K562 (cell line): ENCODE data around the gene PLRG1. TPM values are rescaled to one million over a fixed set of nuclear protein-coding genes. Genes with fewer than 3 reads are reported as not detected.

Source experiments
- ATAC-seq: fragments of 200-7000 bp; cut with Tn5 transposase; 3 replicates; pipeline ENCODE4 v1.9.1; 2020; ENCODE audit warnings: moderate library complexity
- BruUV-seq: library from RNA; stranded (reverse); fragments of 400-500 nt; replicated peaks from 2 replicates; lab custom pipeline; 2021; lab: Mats Ljungman, UMichigan
- CTCF ChIA-PET: fragments of 300-600 bp; formaldehyde crosslinking; extraction: SDS; loops from one replicate; lab custom pipeline; 2021; ENCODE audit warnings: low intra/inter-chr PET ratio; lab: Yijun Ruan, JAX
- POLR2A ChIA-PET: fragments of 300-600, 350-650 bp; sonication (Branson Sonifier 250); formaldehyde crosslinking; extraction: SDS; loops from one replicate; lab custom pipeline; 2021; ENCODE audit warnings: antibody characterized with exemption, inconsistent platforms; lab: Yijun Ruan, JAX
- DNase-seq, 4 experiments: peaks; one replicate each; pipeline versions ENCODE4 v3.0.0 to v3.0.0-alpha.2; 2011 to 2018; ENCODE audit warnings: low spot score in 3 of 4, mixed read lengths in 3 of 4; ENCODE audit errors: extremely low read depth in 1 of 4
- FAIRE-seq: peaks from 2 replicates; lab custom pipeline; 2011; peaks lifted over from hg19 to GRCh38; lab: Jason Lieb, UNC
- H2AFZ ChIP-seq: 2 replicates; pipeline ENCODE4 v1.6.0; 2011; ENCODE audit warnings: low read depth, low read length, control low read depth, inconsistent platforms
- H3K27ac ChIP-seq: fragments of 200-600 bp; 3 replicates; pipeline ENCODE4 v1.8.0; 2011; ENCODE audit warnings: low read depth, mild to moderate bottlenecking, control low read depth, inconsistent platforms, low read length, moderate library complexity, mixed read lengths; ENCODE audit errors: extremely low read depth
- H3K27me3 ChIP-seq, 2 experiments: fragments of 300-600 bp in 1 of 2; 2 replicates in 1 of 2; 3 replicates in 1 of 2; pipeline versions ENCODE4 v1.6.0 to v1.8.0; 2011; ENCODE audit warnings: inconsistent platforms in 2 of 2, low read length in 2 of 2, mild to moderate bottlenecking in 1 of 2, mixed read lengths in 1 of 2, moderate library complexity in 1 of 2; ENCODE audit not compliant: control insufficient read depth in 2 of 2, insufficient read depth in 2 of 2
- H3K36me3 ChIP-seq: fragments of 300-600 bp; 3 replicates; pipeline ENCODE4 v1.8.0; 2011; ENCODE audit warnings: mild to moderate bottlenecking, low read length, inconsistent platforms; ENCODE audit not compliant: control insufficient read depth, insufficient read depth
- H3K4me1 ChIP-seq, 2 experiments: fragments of 200-600 bp in 1 of 2; replicated peaks in 1 of 2; 2 replicates in 1 of 2; 3 replicates in 1 of 2; pipeline versions ENCODE4 v1.5.1 to v1.8.0; 2011; ENCODE audit warnings: inconsistent platforms in 2 of 2, low read length in 2 of 2, mild to moderate bottlenecking in 1 of 2, mixed read lengths in 1 of 2, moderate library complexity in 1 of 2; ENCODE audit not compliant: control insufficient read depth in 2 of 2, insufficient read depth in 2 of 2
- H3K4me2 ChIP-seq: 2 replicates; pipeline ENCODE4 v1.6.1; 2011; ENCODE audit warnings: low read length, control low read depth, inconsistent platforms, mixed read lengths; ENCODE audit not compliant: insufficient read depth
- H3K4me3 ChIP-seq: fragments of 200-600 bp; sonication (generic), shearing (Covaris generic); 2 replicates; pipeline ENCODE4 v1.5.1; 2016; ENCODE audit warnings: control low read depth, inconsistent platforms
- H3K79me2 ChIP-seq: fragments of 200-600 bp; 3 replicates; pipeline ENCODE4 v1.8.0; 2011; ENCODE audit warnings: low read length, inconsistent platforms; ENCODE audit not compliant: control insufficient read depth, insufficient read depth
- H3K9ac ChIP-seq, 2 experiments: 2 replicates each; pipeline versions ENCODE4 v1.6.0 to v1.6.1; 2011; ENCODE audit warnings: low read depth in 2 of 2, low read length in 2 of 2, control low read depth in 1 of 2, inconsistent platforms in 1 of 2, mild to moderate bottlenecking in 1 of 2, mixed read lengths in 1 of 2; ENCODE audit not compliant: insufficient read depth in 1 of 2
- H3K9me1 ChIP-seq: one replicate; pipeline ENCODE4 v1.6.0; 2011; ENCODE audit warnings: inconsistent platforms, mild to moderate bottlenecking, low read length, moderate library complexity; ENCODE audit not compliant: control insufficient read depth, insufficient read depth
- H3K9me3 ChIP-seq: replicated peaks from 2 replicates; pipeline ENCODE4 v1.5.1; 2011; ENCODE audit warnings: low read depth, low read length, inconsistent platforms; ENCODE audit not compliant: control insufficient read depth, insufficient read depth
- H4K20me1 ChIP-seq: replicated peaks from 2 replicates; pipeline ENCODE4 v1.6.1; 2011; ENCODE audit warnings: low read length, inconsistent platforms, mixed read lengths; ENCODE audit not compliant: control insufficient read depth, insufficient read depth
- CBX1 ChIP-seq: sonication (generic); IDR thresholded peaks from 2 replicates; pipeline ENCODE4 v1.6.1; 2016; ENCODE audit warnings: antibody characterized with exemption, low read depth, mild to moderate bottlenecking
- DLX4 ChIP-seq: fragments of 250-450 bp; sonication (Bioruptor Pico); IDR thresholded peaks from 2 replicates; pipeline ENCODE4 v1.6.1; 2021; ENCODE audit warnings: mild to moderate bottlenecking
- E2F3 ChIP-seq: fragments of 250-450 bp; sonication (Bioruptor Pico); IDR thresholded peaks from 2 replicates; pipeline ENCODE4 v1.4.0; 2020; ENCODE audit warnings: mild to moderate bottlenecking
- HEY1 ChIP-seq: fragments of 250-450 bp; sonication (Bioruptor Pico); IDR thresholded peaks from 2 replicates; pipeline ENCODE4 v1.5.0; 2020; ENCODE audit warnings: mild to moderate bottlenecking, moderate library complexity, borderline replicate concordance
- JUND ChIP-seq, 2 experiments: IDR thresholded peaks; 2 replicates in 1 of 2; 3 replicates in 1 of 2; pipeline ENCODE4 v1.6.1; 2011; ENCODE audit warnings: borderline replicate concordance in 2 of 2, low read depth in 2 of 2, low read length in 2 of 2, improper control_type of control experiment in 1 of 2, missing biosample characterization in 1 of 2, missing genetic modification characterization in 1 of 2, missing genetic modification reagents in 1 of 2
- KLF16 ChIP-seq: IDR thresholded peaks from 2 replicates; pipeline ENCODE4 v1.6.1; 2016; ENCODE audit warnings: antibody characterized with exemption
- MAZ ChIP-seq, 2 experiments: fragments of 450-650 bp in 1 of 2; sonication (generic) in 1 of 2; formaldehyde crosslinking; IDR thresholded peaks in 1 of 2; conservative IDR thresholded peaks in 1 of 2; 2 replicates each; pipeline versions ENCODE4 v1.4.0 to v1.5.0; 2020; ENCODE audit warnings: mild to moderate bottlenecking in 1 of 2, missing genetic modification reagents in 1 of 2
- NEUROD1 ChIP-seq: fragments of 150-350 bp; IDR thresholded peaks from 2 replicates; pipeline ENCODE4 v1.6.1; 2014; ENCODE audit warnings: borderline replicate concordance, low read length, low read depth; ENCODE audit not compliant: partially characterized antibody
- SRSF1 ChIP-seq: fragments of 200-400 bp; formaldehyde crosslinking; IDR thresholded peaks from 2 replicates; pipeline ENCODE4 v1.6.1; 2017; ENCODE audit warnings: mild to moderate bottlenecking, low read depth, low read length, moderate library complexity
- SRSF9 ChIP-seq: fragments of 200-400 bp; formaldehyde crosslinking; IDR thresholded peaks from 2 replicates; pipeline ENCODE4 v1.6.1; 2017; ENCODE audit warnings: low read depth, low read length, borderline replicate concordance
- ZC3H11A ChIP-seq: IDR thresholded peaks from 2 replicates; pipeline ENCODE4 v1.6.1; 2012; ENCODE audit warnings: low read depth, low read length, improper control_type of control experiment
- ZNF239 ChIP-seq: fragments of 250-450 bp; sonication (Bioruptor Pico); IDR thresholded peaks from 2 replicates; pipeline ENCODE4 v1.4.0; 2020; ENCODE audit warnings: mild to moderate bottlenecking
- ZNF518B ChIP-seq: fragments of 250-450 bp; sonication (Bioruptor Pico); IDR thresholded peaks from 2 replicates; pipeline ENCODE4 v1.5.0; 2021; ENCODE audit warnings: mild to moderate bottlenecking, moderate library complexity
- WGBS: fragments of 100-300 bp; shearing (Covaris generic); methylation state at CpG from one replicate; pipeline ENCODE4 v1.1.6; 2016; ENCODE audit warnings: low coverage, mixed read lengths; ENCODE audit not compliant: insufficient coverage; ENCODE audit errors: missing lambda C conversion rate; 5-methylcytosine and 5-hydroxymethylcytosine counted together
- in situ Hi-C: fragments of 300-500 bp; cut with MboI; formaldehyde crosslinking; loops from 4 replicates; pipeline ENCODE4 v1.15.0; 2018; ENCODE audit warnings: inconsistent platforms, mixed read lengths
- intact Hi-C: fragments of 100-400 bp; cut with micrococcal nuclease; formaldehyde crosslinking; loops from 2 replicates; pipeline ENCODE4 v1.14.2; 2022
- polyA plus RNA-seq, 8 experiments: library from polyadenylated mRNA; depleted of rRNA in 4 of 8; stranded (reverse) in 5 of 8; unstranded in 3 of 8; fragments of >200 nt; fragmentation: Nextera tagmentation in 2 of 8; fragmentation: Illumina TruSeq in 1 of 8; extraction: Ambion mirVana in 2 of 8; extraction: Trizol in 1 of 8; gene quantifications; 2 replicates each; pipeline versions ENCODE4 v1.2.1 to v1.2.3, GENCODE V29; 2011 to 2014; ENCODE audit warnings: inconsistent platforms in 1 of 8, missing spikeins in 1 of 8
- total RNA-seq, 7 experiments: library from RNA; depleted of rRNA in 6 of 7; stranded (reverse); fragments of >200 nt in 6 of 7; fragmentation: Illumina TruSeq in 2 of 7; extraction: Trizol in 2 of 7; gene quantifications; 2 replicates each; pipeline versions ENCODE4 v1.2.1 to v1.2.3, GENCODE V29; 2011 to 2021; ENCODE audit warnings: low replicate concordance in 1 of 7
- TF ChIP-seq, protein P1 (sequence below): IDR thresholded peaks from 2 replicates; pipeline ENCODE4 v1.6.1; 2016; ENCODE audit warnings: missing genetic modification characterization, missing compliant biosample characterization

Gene PLRG1
- total and polyA plus RNA-seq, 9 of the 15 experiments (the other 6 are each of a cell fraction or from before 2014, with no cell fraction given), result 48.0 to 248 (median 120) TPM

DNA sequence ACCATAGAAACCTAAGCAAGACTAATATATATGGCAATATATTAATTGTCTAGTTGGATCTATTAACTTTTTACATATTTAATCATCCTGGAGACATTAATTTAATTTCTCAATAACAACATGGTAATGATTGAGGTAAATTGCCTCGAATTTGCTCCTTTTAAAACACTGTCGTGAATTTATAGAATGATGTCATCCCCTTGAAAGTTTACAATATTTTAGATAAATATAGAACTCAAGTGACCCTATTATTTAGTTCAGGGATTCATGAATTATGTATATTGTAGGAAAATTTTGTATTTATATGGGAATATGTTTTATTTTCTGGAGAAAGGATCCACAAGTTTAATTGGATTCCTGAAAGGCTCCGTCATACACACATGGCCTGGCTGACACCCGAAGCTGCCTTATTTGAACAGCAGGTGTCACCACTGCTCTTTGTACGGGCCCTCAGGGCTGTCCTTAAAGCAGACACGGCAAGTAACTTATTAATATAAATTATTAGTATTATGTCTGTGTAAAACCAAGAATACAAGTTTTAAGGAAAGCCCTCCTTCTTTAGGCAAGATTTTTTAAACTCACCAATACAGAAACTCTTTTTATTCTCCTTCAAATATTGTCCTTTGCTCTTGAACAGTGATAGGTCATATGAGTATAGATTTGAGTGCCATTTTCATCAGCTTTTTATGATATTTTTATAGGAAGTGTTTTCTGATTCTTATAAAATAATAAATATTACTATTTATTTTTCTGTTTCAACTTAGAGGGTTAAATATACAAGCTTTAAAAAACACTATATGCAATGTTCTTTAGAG is 1.9 kb upstream of the PLRG1 start:
- 16% methylated on average over 6 of the region's 6 CpGs for WGBS
- in situ Hi-C loops, result loop anchor here (5.0 kb wide), 1 partner anchor 65 kb away; no protein-coding TSS in a partner anchor
- BruUV-seq, result no TSS peak
- peaks cover 0 to 7% of the 10 kb centered on the region in 2 experiments; a peak in 1 of 5 replicates for H3K4me1 ChIP-seq
- FAIRE-seq (peak; percentile 91), ATAC-seq (peak; percentile 76), DNase-seq (peak; percentile 62 to 85 (median 70))
- peaks cover 9% of the 10 kb centered on the region; the same call in 2 of the 3 replicates for H3K36me3 ChIP-seq
- no peaks in the 10 kb centered on the region for H3K9me3 ChIP-seq
- peaks cover 29% of the 10 kb centered on the region for H3K79me2 ChIP-seq
- H4K20me1 ChIP-seq, result no peaks in the 10 kb centered on the region
- no peak overlapping the region for H3K4me3 ChIP-seq
- H3K27ac ChIP-seq, result 0 out of 3 replicates have a peak overlapping the region, but pooled peaks have one; percentile 18
- intact Hi-C loops, result loop anchor here (1.0 to 10.0 kb wide), 4 partner anchors 70 to 1403 kb away; partner anchors contain the start of gene CTSO
- no peaks in the 10 kb centered on the region for H3K9me1 ChIP-seq
- H2AFZ ChIP-seq, result peak overlapping the region; percentile 84
- H3K4me2 ChIP-seq, result no peak overlapping the region
- no peaks in the 10 kb centered on the region for H3K27me3 ChIP-seq
- ChIA-PET CTCF (interaction anchor here (0.8 to 2.1 kb wide), 8 partner anchors 66 to 820 kb away, joined by 3 to 14 read pairs (median 6); no protein-coding TSS in a partner anchor), POLR2A (interaction anchor here (0.6 to 1.5 kb wide), 4 partner anchors 17 to 187 kb away, joined by 3 to 5 read pairs (median 4); no protein-coding TSS in a partner anchor)
- H3K9ac ChIP-seq, result peak overlapping the region in 1 of 2 experiments; percentile 30; a peak in 1 of 4 replicates
- TF ChIP-seq DLX4 (CRISPR knock-in tag), result no peak
- TF ChIP-seq MAZ (CRISPR knock-in tag; conservative IDR thresholded peaks at IDR 0.05 in 1 of 2, IDR thresholded peaks at IDR 0.05 in 1 of 2), result no peak
- TF ChIP-seq KLF16, result peak; percentile 27; the same call in 1 of the 2 replicates
- TF ChIP-seq NEUROD1, result no peak
- TF ChIP-seq SRSF9, result no peak
- TF ChIP-seq HEY1 (CRISPR knock-in tag), result no peak
- no peak for TF ChIP-seq ZNF239 (CRISPR knock-in tag)
- TF ChIP-seq CBX1, result no peak
- no peak for TF ChIP-seq E2F3 (CRISPR knock-in tag)
- TF ChIP-seq, protein P1, sequence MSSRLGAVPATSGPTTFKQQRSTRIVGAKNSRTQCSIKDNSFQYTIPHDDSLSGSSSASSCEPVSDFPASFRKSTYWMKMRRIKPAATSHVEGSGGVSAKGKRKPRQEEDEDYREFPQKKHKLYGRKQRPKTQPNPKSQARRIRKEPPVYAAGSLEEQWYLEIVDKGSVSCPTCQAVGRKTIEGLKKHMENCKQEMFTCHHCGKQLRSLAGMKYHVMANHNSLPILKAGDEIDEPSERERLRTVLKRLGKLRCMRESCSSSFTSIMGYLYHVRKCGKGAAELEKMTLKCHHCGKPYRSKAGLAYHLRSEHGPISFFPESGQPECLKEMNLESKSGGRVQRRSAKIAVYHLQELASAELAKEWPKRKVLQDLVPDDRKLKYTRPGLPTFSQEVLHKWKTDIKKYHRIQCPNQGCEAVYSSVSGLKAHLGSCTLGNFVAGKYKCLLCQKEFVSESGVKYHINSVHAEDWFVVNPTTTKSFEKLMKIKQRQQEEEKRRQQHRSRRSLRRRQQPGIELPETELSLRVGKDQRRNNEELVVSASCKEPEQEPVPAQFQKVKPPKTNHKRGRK (tag), result no peak
- peak; percentile 65; the same call in 1 of the 2 replicates for TF ChIP-seq JUND (IDR thresholded peaks at IDR 0.05; ENCODE audit: borderline replicate concordance, low read depth, low read length)
- TF ChIP-seq JUND (tag; IDR thresholded peaks at IDR 0.05; ENCODE audit: borderline replicate concordance, low read depth, low read length), result peak; percentile 66
- TF ChIP-seq ZC3H11A, result no peak
- no peak for TF ChIP-seq ZNF518B (CRISPR knock-in tag)
- no peak for TF ChIP-seq SRSF1
